Right hindlimb (tissue), 1 donor: ENCODE results near the gene NUMA1.

Experiments
- DNase-seq: peaks from one replicate; pipeline ENCODE4 v3.0.0-alpha.2; 2018

Gene NUMA1

DNA sequence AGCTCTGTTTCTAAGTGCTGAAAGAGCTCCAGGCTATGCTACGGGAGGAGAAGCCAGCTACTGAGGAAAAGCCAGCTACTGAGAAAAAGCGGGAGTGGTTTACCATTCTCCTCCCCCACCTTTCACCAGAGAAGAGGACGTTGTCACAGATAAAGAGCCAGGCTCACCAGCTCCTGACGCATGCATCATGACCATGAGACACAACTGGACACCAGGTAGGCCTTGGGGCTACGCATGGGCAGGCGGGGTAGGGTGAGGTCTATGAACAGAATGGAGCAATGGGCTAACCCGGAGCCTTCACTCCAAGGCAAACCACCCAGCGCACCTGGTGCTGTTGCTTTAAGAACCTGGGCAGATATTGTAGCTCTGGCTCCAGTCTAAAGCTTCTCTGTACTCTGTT lies 80.5 kb downstream of the NUMA1 start:
- DNase-seq: no peak

- peak; percentile 34 for DNase-seq
These were observed 81.0 kb downstream of the NUMA1 start for GRCh38 chr11:71999362-71999761.

DNA sequence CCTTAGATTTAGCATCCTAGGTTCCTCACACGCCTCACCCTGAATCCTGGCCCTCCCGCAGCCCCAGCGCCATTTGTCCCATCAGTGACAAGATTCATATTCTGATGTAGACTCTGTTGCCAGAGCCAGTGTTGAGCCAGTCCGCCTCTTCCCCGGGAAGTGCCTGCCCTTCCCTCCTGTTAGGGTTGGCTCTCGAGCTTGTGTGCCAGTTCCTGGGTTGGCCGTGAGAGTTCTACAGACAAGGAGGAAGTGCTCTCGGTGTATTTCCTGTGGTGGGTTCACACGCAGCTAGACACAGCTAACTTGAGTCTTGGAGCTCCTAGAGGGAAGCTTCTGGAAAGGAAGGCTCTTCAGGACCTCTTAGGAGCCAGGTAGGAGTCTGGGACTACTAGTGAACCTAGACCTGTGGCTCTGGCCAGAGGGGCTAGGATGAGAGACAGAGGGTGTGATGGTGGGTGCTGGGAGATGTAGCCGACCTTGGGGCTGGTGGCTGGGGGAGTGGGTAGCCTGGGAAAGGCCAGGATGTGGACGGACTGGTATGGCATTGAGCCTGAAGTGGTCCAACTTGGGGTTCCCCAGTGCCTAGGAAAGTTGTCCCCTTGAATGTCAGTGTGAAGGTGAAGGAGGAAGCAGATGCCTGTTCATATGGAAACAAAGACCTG lies 81.6 kb downstream of the NUMA1 start, which contains the start of gene IL18BP:
IL18BP (plus strand) TSS at position 261 of the 662 bp plus-strand sequence. CDS start 1,076 bp downstream, outside the sequence.
- no peak for DNase-seq

DNA sequence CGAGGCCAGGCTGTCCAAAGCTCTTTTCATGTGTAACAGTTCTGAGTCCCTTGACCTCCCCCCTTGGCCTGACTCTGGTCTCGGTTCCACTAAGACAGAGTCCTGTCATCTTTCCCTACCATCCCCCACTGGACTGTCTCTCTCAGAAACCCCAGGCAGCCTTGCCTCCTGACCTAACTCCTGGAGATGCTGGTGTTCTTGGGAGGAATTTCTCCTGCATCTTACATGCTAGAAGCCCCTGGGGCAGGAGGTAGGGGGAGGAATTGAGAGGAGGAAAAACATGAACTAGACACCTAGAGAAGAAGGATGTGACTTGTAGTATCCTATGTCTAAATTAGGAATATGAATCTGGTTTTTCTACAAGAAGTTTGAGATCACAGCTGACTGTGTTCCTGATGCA lies 82.3 kb downstream of the NUMA1 start:
- no peak for DNase-seq

DNA sequence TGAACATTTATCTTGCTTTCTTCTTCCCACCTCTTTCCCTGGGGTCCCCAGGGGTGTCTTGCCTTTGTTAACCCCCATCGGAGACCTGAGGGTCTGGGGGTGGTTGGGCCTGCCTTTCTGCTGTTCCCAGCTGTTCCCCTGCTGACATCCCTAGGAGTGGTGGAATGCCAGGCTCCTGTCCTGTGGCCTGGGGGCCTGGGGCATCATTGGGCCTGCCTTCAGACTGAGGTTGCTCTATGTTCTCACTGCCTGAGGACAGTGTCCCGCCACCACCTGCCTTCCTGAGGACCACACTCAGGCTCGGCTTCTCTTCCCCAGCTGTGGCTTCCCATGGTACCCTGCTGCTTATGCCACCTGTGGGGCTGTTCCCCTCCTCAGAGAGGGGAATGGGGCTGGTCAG lies 82.7 kb downstream of the NUMA1 start:
- no peak for DNase-seq

DNA sequence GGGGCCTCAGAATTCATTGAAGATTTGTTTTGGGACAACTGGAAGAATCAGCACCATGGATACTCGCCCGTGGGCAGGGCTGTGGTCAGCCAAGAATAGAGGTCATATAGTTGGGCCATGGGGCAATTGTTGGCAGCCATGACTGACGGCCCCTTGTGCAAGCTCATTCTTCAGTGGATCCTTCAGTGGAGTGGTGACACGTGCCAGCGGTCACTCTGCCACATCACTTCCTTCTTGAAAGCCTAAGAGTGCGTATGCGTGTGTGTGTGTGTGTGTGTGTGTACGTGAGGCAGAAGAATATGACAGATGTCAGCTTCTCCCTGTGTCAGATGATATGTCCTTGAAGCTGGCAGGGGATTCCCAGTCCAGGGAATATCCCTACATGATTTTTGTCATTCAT lies 83.4 kb downstream of the NUMA1 start:
- DNase-seq: no peak

- DNase-seq: no peak
These were observed 83.8 kb downstream of the NUMA1 start for GRCh38 chr11:71996517-71996916.

GRCh38 chr11:71995726-71996291 lies 84.5 kb downstream of the NUMA1 start:
- no peak for DNase-seq

DNA sequence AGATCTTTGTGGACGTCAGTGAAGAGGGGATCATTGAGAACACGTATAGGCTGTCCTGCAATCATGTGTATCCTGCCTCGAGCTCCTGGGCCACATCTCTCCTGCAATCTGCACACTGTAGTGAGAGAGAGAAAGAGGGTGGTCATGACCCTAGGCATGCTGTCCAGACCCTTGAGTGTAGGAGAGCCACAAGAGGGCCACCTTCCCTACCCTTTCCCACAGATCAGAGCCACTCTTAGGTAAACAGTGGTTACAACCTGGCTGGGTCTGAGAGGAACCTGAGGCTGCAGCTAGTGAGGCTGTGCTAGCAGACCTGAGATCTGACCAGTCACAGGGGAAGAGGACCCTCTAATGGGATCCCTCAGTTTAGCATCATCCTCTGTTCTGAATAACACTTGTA lies 85.6 kb downstream of the NUMA1 start:
- DNase-seq: no peak

DNA sequence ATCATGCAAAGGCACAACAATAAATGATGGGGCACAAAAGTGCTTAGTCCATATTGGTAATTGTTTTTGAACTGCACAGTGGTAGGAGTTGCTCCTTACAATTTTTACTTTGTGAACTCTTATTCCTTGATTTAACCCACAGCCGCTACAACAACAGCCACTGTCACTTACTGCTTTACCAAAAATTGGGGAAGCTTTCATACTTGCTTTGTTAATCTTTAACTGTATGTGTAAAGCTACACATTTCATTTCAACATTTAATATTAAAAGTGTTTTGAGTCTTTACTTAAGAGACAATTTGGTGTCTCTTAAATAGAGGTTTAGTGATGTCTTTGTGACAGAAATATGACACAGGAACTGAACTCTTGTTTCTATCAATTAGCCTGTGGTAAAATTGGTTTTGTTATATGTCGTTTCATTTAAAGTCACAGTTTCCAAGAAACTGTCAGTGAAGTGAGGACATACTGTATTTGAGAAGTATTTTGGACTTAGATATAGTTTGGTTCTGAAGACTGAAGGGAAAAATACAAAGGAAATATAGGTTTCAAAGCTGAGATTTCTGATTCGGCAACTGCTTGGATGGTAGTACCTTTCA lies 88.1 kb downstream of the NUMA1 start:
- DNase-seq: no peak

GRCh38 chr11:71991494-71991893 lies 88.8 kb downstream of the NUMA1 start:
- DNase-seq: no peak

DNA sequence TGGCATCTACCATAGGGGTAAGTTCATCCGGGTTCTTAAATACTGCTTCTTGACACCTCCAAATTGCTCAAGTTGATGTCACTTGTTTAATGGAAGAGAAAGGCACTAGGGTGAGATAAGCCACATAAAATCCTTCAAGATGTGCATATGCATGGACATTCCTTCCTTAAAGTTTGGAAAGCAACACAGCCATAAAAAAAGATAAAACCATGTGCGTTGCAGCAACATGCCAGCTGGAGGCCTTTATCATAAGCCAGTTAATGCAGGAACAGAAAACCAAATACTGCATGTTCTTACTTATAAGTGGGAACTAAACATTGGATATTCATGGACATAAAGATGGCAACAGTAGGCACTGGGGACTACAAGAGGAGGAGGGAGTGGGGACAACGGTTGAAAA lies 89.6 kb downstream of the NUMA1 start:
- DNase-seq: no peak

GRCh38 chr11:71988050-71988449 lies 92.3 kb downstream of the NUMA1 start:
- DNase-seq: peak; percentile 48

- no peak for DNase-seq
These were observed 92.8 kb downstream of the NUMA1 start for GRCh38 chr11:71987521-71987920.

GRCh38 chr11:71986131-71986530 lies 94.2 kb downstream of the NUMA1 start:
- DNase-seq: no peak

DNA sequence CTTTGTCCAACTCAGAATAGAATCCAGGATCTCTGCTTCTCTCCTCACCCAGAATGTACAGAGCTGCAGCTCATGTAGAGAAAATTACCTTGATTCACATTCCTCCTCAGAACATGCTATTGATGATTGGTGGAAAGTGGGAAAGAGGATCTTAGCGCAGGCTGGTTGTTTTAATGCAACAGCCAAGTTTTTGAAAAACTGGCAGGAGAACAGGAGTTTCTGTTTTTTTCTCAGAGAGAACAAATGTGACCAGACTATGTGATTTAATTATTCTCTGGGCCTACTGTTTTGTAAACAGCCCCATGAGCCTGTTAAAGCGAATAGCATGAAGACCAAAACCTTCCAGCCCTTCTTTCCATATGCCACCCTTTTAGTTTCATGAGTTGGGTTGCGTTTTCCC lies 100.7 kb downstream of the NUMA1 start:
- no peak for DNase-seq

GRCh38 chr11:71979094-71979493 lies 101.2 kb downstream of the NUMA1 start:
- DNase-seq: no peak

- DNase-seq: peak; percentile 44
These were observed 102.5 kb downstream of the NUMA1 start for GRCh38 chr11:71977743-71978418.

- no peak for DNase-seq
These were observed 103.3 kb downstream of the NUMA1 start for GRCh38 chr11:71977090-71977489.

- peak; percentile 45 for DNase-seq
These were observed 103.8 kb downstream of the NUMA1 start for GRCh38 chr11:71976551-71976950.

GRCh38 chr11:71971680-71972079 lies 108.7 kb downstream of the NUMA1 start:
- DNase-seq: no peak

DNA sequence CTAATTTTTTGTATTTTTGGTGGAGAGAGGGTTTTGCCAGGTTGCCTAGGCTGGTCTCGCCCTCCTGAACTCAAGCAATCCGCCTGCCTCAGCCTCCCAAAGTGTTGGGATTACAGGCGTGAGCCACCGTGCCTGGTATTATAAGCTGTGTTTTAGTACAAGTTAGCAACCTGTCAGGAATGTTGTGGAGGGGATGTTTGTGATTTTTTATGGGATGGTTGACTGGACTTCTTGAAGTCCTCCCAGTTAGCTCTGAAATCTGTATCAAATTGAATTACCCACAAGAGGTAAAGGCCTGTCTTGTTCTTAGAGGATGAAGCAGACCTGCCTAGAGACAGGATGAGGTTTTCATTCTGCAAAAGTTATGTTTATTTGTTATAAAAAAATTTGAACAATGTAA lies 115.7 kb downstream of the NUMA1 start:
- no peak for DNase-seq

- no peak for DNase-seq
These were observed 116.9 kb downstream of the NUMA1 start for GRCh38 chr11:71963468-71963867.
